Stimulated activated CD8-positive, alpha-beta memory T cell treated with anti-CD3 and anti-CD28 coated beads, Interleukin-4, amount 100 ng/mL, for 24 hours (primary cell): Measurements from ENCODE around the gene POLR2A.

Experiments used
- DNase-seq: peaks from one replicate; pipeline ENCODE4 v3.0.0-alpha.2; 2020; ENCODE audit warnings: low read depth

The POLR2A gene

DNA sequence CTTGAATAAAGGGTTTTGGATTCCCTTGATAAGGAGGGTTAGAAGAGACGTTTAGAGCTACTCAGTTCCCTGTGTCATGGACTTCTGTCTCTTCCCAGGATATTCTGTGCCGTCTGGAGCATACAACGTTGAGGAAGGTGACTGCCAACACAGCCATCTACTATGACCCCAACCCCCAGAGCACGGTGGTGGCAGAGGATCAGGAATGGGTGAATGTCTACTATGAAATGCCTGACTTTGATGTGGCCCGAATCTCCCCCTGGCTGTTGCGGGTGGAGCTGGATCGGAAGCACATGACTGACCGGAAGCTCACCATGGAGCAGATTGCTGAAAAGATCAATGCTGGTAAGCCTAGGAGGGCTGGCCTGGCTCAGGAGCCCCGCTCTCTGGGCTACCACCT is 24.7 kb downstream of the POLR2A start:
- no peak for DNase-seq

DNA sequence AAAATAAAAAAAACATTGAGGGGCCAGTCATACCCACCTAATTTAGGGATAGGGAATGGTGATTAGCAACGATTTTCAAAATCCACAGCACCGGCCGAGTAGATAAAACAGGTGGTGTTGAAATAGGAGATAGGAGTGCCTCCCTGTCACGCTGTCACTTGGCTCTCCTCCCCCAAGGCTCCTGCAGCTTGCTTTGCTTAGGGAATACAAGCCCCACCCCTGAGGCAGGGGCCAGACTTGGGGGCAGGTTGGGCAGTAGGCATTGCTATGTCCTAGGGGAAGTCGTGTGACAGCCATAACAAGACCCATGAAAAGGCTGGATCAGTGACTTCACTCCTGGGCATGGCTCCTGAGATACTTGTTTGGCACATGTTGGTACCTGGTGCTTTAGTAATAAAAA is 25.8 kb downstream of the POLR2A start:
- DNase-seq, result no peak

DNA sequence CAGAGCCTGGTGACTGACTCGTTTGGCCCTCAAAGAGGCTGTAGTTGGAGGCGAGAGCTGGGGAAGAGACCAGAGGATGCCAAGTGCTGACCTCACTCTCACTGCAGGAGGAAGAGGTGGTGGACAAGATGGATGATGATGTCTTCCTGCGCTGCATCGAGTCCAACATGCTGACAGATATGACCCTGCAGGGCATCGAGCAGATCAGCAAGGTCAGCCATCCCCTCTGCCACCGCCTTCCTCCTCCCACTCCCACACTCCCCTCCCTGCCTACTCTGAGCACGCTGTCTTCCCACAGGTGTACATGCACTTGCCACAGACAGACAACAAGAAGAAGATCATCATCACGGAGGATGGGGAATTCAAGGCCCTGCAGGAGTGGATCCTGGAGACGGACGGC is 26.9 kb downstream of the POLR2A start:
- DNase-seq, result no peak

DNA sequence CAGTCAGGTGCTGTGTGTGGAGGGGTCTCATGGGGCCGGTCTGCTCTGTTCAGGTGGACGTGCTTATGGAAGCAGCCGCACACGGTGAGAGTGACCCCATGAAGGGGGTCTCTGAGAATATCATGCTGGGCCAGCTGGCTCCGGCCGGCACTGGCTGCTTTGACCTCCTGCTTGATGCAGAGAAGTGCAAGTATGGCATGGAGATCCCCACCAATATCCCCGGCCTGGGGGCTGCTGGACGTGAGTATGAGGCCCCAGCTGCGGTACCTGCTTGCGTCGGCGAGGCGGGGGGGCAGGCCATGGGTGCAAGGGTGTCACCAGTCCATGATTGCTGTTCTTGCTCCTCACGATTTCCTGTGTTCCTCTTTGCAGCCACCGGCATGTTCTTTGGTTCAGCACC is 27.9 kb downstream of the POLR2A start:
- DNase-seq, result no peak

DNA sequence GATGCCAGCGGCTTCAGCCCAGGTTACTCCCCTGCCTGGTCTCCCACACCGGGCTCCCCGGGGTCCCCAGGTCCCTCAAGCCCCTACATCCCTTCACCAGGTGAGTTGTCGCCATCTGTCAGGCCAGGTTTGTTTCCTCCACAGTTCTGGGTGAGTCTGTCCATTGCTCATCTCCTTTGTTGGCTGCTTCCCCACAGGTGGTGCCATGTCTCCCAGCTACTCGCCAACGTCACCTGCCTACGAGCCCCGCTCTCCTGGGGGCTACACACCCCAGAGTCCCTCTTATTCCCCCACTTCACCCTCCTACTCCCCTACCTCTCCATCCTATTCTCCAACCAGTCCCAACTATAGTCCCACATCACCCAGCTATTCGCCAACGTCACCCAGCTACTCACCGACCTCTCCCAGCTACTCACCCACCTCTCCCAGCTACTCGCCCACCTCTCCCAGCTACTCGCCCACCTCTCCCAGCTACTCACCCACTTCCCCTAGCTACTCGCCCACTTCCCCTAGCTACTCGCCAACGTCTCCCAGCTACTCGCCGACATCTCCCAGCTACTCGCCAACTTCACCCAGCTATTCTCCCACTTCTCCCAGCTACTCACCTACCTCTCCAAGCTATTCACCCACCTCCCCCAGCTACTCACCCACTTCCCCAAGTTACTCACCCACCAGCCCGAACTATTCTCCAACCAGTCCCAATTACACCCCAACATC is 28.8 kb downstream of the POLR2A start:
- no peak for DNase-seq

DNA sequence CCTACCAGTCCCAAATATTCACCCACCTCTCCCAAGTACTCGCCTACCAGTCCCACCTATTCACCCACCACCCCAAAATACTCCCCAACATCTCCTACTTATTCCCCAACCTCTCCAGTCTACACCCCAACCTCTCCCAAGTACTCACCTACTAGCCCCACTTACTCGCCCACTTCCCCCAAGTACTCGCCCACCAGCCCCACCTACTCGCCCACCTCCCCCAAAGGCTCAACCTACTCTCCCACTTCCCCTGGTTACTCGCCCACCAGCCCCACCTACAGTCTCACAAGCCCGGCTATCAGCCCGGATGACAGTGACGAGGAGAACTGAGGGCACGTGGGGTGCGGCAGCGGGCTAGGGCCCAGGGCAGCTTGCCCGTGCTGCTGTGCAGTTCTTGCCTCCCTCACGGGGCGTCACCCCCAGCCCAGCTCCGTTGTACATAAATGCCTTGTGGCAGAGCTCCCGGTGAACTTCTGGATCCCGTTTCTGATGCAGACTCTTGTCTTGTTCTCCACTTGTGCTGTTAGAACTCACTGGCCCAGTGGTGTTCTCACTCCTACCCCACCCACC is 29.8 kb downstream of the POLR2A start:
- no peak for DNase-seq

DNA sequence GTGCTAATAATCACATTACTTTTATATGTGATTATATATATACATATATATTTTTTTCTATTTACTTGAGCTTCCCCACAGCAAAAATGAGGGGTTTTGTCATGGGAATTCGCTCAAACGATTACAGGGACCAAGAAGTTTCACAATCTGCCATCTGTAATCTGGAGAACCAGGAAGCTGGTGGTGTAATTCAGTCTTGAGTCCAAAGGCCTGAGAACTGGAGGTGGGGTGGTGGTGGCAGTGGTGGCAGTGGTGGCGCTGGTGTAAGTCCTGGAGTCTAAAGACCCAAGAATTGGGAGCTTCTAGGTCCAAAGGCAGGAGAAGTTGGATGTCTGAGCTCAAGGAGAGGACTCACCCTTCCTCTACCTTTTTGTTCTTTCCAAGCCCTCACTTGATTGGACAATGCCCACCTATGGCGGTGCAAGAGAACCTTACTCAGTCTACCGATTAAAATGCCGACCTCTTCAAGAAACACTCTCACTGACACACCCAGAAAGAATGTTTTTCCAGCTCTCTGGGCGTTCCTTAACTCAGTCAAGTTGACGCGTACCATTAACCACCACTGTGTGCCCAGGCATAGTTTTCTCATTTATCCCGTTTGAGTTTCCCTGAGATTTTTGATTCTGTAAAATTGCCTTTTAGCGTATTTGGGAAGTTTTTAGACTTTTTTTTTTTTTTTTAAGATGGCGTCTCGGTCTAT is 31.9 kb downstream of the POLR2A start:
- no peak for DNase-seq

DNA sequence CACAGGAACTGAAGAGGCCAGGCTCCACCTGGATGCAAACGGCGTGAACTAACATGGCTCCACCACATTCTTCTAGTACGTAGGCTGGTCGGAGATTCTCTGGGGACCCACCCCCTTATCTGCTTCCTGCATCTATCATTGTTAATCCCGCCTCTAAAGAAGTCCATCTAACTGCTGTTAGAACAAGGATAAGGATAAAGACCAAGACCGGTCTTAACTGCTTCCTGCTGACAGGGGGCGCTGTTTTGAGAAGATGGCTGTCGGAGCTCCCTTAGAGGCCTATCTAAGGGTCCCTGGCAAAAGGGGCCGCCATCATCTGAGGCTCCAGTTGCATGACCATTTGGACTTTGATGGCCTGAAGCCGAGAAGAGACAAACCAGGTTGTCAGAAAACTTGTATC is 38.9 kb downstream of the POLR2A start:
- DNase-seq, result peak; percentile 19

DNA sequence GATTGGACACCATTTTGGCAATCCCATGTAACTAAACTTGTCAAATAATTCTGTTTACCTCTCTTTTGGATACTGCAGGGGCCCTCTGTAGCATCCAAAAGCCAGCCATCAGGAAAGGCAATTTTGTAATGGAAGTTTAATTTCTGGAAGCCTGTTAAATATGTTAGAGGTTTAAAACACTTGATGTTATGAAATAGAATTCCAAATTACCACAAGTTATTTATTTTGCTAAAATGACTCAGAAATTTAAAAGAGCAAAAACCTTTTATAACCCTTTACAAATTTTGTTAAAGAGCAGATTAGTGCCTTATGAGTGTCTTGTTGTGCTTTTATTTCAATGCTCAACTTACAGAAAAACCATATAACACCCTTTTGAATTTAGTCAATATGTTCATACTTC is 44.7 kb downstream of the POLR2A start:
- DNase-seq, result no peak

DNA sequence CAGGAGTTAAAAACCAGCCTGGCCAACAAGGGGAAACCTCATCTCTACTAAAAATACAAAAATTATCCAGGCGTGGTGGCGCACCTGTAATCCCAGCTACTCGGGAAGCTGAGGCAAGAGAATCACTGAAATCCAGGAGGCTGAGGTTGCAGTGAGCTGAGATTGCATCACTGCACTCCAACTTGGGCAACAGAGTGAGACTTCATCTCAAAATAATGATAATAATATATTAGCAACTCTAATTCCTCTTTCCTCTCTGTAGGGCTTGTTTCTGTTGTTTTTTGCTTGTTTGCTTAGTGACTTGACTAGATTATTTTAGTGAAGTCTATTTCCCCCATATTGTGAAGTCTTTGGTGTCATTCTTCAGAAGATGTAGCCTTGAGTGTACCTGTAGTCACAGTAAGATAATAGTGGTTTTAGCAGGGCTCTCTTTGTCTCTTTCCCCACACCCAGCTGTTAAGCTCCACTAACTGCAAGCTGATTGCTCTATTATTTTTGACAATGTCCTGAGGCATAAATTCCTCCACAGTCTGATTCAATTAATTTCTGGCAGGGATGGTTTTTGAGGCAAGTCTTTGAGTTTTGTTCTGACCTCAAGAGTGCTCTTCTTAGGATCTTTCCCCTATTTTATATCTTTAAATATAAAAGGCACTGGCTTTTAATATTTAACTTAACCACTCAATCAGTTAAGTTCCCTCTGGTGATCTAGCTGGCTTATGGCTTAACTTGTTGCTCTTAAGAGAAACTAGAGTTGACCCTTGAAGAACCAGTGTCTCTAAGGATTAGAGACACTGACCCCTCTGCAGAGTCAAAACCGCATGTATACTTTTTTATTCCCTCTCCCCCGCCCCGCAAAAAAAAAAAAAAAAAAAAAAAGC is 46.1 kb downstream of the POLR2A start:
- no peak for DNase-seq

DNA sequence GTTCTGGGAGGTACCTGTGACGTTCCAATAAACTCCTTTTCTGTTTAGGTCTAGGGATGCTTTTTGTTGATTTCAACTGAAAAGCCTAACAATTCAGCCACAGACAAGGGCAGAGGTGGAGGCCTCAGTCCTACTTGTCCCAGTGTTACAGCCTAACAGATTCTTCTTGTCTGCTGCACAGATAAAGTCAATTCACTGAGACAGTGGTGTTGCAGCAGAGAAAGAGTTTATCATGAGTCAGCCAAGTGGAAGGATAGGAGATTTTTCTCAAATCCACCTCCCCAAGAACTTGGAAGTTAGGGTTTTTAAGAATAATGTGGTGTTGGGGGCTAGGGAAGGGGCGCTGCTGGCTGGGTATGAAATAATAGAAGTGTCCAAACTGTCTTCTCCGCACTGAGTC is 53.9 kb downstream of the POLR2A start:
- no peak for DNase-seq

DNA sequence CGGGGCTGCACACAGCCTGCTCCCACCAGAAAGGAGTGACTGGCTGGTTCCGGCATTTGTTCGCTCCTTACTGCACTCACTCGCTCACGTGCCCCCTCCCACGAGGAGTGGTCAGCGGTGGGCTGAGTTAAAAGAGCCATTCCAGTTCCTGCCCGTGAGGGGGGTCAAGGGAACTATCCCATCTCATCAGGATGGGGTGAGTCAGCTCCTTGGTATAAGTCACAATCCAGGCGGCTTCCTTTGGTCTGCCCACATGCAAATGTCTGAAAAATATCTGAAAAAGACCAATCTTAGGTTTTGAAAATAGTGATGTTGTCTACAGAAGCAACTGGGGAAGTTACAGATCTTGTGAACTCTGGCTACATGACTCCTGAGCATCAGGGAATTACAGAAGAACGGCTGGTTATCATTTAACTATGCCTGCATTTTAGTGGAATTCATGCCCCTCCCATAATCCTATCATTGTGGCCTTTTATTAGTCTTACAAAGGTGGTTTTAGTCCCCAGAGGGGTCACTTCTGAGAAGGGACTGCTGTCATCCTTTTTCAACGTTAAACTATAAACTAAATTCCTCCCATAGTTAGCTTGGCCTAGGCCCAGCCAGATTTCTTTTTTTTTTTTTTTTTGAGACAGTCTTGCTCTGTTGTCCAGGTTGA is 54.9 kb downstream of the POLR2A start:
- DNase-seq, result no peak

DNA sequence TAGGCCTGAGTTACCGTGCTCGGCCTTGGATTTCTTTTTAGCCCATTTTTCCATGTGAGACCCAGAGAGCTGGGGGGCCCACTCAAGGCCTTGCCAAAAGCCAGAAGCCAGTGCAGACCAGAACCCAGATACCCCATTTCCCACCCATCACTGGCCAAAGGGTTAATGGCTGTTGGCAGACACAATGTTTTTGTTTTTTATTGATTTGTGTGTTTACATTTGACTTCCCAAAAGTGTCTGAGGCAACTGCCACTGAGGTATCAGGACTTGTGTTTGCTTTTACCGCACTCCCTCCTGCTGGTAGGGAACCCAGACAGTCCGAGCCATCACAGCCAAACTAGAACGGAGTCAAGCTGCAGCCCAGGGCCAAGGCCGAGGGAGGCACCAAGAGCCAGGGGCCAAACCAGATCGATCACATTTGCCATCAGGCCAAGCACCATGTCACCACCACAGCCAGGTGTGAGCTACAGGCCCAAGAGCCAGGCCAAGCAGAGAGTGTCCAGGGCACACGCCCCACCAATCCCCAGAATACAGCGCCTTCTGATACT is 57.0 kb downstream of the POLR2A start:
- DNase-seq, result no peak

DNA sequence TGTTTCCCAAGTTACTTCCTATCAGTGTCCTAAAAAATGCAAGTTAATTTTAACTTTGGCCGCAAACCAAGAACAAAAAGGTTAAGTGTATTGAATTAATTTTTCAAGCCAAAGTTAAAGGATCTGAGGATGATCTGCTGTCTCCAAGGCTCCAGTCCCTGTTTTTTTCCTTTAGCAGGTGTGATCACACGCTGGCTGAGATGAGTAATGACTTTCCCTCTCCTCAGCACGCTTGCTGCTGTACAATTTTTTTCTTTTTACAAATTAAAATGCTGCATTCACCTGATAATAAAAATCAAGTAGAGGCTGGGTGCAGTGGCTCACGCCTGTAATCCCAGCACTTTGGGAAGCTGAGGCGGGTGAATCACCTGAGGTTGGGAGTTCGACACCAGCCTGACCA is 60.7 kb downstream of the POLR2A start:
- no peak for DNase-seq

DNA sequence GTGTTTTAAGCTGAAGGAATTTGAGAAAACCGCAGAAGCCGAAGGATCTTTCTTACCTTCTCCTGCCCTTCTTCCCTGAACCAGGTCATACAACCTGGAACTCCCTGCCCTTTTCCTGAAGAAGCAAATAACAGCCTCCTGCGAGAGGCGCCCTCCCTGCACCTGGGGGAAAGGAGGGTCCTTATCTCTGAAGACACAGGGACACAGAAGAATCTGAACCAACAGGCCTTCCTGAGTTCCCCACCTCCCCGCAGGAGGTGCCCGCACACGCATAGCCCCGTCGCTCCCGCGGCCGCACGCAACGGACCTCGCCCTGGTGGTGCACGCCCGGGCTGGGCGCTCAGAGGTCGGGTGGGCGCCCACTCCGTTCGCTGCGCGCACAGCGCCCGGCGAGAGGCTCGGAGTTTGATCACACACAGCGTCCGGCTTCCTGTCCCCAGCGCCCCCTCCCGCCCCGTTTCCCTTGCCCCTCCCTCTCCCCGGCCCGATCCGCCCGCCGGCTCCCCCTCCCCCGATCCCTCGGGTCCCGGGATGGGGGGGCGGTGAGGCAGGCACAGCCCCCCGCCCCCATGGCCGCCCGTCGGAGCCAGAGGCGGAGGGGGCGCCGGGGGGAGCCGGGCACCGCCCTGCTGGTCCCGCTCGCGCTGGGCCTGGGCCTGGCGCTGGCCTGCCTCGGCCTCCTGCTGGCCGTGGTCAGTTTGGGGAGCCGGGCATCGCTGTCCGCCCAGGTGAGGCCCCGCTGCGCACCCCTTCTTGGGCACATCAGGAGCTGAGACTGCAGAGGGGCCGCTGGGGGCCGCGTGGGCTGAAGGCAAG is 64.6 kb downstream of the POLR2A start, which contains the start of gene TNFSF12:
Gene TNFSF12, plus strand, starts transcription at position 474 of the 816 bp plus-strand sequence. Its CDS starts 96 bp downstream, at position 570.
- peak; percentile 46 for DNase-seq
